HG03469 (cell line): ENCODE data around the gene METTL24.
"Not testable (repeated sequence)": the region's sequence is repeated elsewhere in the genome, so short reads cannot be mapped to it uniquely, and the experiment has no call there.

Experiments used
- ATAC-seq: cut with Tn5 transposase; IDR thresholded peaks from one replicate; pipeline ENCODE4 v1.9.1; 2021; ENCODE audit warnings: mild to moderate bottlenecking, moderate library complexity, moderate number of reproducible peaks; ENCODE audit not compliant: unreplicated experiment

The METTL24 gene

DNA sequence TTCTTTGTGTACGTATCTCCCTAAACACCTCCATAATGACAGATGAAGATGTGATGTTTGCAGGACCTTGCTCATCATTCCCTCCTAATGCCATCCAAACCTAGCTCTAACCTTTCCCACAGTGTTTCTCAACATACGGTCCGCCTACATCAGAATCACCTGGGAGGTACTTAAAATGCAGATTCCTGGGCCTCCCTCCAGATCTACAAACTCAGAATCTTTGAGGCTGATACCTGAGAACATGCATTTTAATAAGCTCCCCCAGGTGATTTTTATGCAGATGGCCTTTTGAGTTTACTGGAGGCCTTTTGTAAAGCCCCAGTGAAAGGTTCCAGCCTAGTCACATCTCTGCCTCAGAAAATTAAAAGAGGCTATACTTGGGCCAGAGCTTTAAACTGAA is 40.5 kb downstream of the METTL24 start:
- ATAC-seq: no peak

DNA sequence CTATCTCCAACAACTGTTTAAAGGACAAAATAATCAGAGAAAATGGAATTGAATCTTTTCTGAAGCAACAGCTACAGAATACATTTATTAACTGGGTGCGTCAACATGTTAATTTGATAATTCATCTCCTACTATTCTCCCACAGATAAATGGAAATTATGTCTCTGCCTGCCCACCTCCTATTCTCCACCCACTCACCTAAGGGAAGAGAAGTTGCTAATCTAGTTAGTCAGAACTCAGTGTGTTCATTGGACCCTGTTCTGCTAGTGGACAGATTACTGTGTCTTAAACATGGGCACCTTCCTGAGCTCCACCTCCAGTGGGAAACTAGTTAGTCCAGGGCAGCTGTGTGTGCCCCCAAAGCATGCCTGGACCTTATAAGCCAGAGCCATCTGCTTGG is 41.0 kb downstream of the METTL24 start:
- no peak for ATAC-seq

DNA sequence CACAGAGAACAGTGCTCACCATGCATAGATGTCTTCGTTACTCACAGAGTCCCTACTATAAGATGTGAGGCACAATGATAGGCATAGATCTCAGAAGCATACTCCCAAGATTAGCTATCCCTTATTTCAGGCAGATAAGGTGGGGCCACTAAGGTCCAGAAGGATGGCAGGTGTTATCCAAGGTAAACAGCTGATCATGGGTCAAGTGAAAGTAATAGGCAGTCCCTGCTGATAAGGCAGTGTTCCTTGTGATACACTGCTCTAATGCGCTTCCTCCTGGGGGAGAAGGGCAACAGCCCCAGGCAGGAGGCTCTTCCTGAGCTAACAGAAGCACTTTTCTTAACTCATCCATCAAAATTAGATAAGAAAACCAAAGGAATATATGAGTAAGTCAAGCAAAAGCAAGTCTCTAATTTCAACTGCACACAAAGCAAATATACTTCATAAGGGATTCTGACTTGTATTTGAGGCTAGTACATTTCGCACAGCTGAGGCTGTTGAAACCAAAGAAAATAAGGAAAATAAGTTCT is 42.2 kb downstream of the METTL24 start:
- no peak for ATAC-seq

DNA sequence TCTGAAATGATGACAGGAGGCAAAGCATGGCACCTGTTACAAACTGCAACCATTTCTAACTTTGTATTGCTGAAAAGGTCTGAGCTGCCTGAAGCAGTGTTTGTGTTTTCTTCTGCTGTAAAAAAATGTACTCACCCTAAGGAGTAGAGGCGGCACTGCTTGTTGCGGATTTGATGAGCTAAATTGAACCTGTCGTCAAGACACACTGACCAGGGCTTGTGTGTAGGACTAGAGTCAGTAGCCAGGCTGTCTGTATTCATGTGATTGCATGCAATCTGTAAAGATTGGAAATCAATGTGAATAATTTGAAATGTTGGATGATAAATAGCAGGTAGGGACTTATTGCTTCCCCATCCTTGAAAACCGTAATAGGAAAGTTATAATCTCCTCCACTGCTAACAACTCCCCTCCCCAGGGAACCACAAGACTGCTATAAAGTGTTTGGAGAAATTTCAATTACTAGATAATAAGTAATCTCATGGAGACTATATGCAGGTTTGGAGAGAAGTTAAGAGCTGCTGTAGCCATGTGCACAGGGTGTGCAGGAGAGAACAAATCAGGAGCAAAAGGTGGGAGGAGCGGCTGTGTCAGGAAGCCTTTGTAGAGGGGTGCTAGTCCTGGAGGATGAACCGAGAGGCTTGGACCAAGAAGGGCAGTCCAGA is 42.8 kb downstream of the METTL24 start:
- no peak for ATAC-seq

DNA sequence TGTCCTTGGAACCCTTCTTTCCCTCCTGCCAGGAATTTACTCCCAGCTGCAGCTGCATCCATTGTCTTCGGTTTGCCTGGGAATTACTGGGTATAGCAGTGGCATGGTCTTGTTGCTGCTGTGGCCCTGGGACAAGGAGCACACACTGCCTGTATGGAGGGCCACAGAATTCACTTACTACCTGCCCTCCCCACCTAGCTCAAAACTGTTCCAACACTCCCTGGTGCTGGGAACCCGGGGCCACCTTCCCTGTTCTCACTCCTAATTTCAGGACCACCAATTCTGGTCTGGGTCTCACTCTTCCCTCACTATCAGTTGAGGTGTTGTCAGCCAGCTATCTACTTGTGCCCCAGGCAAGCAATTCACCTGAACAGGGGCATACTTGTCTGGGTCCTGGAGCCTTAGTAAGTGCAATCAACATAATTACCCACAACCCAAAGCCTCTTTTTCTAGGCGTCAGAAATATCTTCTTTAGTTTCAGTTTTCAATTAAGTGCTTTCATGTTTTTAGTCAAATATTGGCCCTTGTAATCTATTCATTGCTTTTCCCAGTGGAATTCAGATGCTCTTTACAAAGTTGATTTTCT is 47.2 kb downstream of the METTL24 start:
- no peak for ATAC-seq

DNA sequence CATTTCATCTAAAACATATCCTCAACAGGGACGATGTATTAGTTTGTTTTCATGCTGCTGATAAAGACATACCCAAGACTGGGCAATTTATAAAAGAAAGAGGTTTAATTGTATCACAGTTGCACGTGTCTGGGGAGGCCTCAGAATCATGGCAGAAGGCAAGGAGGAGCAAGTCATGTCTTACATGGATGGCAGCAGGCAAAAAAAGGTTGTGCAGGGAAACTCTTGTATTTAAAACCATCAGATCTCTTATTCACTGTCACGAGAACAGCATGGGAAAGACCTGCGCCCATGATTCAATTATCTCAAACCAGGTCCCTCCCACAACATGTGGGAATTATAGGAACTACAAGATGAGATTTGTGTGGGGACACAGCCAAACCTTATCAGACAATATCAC is 48.7 kb downstream of the METTL24 start:
- ATAC-seq: not testable (repeated sequence)

DNA sequence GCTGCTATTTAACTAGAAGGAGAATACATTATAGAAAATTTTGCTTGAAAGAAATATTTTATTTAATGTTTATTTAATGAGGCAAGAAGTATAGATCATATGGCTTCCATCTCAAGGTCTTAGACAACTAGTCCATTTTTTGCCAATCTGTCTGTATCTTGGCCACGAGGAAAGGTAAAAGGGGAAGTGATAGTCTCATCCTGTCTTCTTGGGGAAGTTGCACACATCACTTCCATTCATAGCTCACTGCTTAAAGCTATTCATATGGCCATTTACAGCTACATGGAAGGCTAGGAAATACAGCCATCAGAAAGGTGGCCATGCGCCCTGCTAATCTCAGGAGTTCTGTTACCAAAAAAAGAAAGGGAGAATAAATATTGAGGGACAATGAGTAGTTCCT is 50.8 kb downstream of the METTL24 start:
- no peak for ATAC-seq

DNA sequence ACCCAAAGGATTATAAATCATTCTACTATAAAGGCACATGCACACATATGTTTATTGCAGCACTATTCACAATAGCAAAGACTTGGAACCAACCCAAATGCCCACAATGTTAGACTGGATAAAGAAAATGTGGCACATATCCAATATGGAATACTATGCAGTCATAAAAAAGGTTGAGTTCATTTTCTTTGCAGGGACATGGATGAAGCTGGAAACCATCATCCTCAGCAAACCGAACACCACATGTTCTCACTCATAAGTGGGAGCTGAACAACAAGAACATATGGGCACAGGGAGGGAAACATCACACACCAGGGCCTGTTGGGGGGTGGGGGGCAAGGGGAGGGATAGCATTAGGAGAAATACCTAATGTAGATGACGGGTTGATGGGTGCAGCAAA is 52.3 kb downstream of the METTL24 start:
- ATAC-seq: not testable (repeated sequence)

DNA sequence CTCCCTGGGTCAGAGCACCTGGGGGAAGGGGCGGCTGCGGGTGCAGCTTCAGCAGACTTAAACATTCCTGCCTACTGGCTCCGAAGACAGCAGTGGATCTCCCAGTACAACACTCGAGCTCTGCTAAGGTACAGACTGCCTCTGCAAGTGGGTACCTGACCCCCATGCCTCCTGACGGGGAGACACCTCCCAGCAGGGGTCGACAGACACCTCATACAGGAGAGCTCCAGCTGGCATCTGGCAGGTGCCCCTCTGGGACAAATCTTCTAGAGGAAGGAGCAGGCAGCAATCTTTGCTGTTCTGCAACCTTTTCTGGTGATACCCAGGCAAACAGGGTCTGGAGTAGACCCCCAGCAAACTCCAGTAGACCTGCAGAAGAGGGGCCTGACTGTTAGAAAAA is 54.5 kb downstream of the METTL24 start:
- ATAC-seq: not testable (repeated sequence)

DNA sequence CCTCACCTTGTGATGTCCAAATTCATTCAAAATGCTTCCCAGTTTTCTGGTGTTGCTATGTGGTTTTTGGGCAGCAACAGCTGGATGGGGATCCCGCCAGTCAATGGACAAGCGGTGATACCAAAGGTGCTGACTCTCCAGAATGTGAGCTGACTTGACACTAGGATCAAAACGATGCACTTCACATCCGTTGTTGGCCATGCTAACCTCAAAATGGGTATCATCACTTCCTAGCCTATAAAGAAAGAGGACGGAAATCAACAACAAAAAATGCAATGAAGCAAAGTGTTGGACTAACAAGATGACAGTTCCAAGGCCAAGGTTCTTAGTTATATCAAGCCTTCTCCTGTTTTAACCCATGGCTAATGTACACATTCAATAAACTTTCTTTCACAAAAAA is 59.2 kb downstream of the METTL24 start:
- ATAC-seq: no peak

DNA sequence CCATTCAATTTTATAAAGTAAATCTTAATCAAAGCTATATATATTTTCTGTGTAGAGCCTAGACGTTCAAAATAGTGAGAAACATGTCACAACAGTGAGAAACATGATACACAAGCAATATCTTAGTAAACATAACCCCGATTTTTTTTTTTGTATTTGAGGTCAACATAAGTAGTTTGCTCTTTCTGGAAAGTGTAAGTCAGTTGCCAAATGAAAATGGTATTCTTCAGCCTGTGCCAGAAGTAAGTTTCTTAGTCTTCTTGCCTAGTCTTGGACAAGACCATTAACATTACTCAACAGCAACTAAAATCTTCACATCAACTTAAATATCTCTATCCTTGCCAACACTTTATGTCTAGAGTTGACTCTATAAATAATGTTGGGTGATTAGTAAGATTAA is 59.7 kb downstream of the METTL24 start:
- ATAC-seq: no peak

DNA sequence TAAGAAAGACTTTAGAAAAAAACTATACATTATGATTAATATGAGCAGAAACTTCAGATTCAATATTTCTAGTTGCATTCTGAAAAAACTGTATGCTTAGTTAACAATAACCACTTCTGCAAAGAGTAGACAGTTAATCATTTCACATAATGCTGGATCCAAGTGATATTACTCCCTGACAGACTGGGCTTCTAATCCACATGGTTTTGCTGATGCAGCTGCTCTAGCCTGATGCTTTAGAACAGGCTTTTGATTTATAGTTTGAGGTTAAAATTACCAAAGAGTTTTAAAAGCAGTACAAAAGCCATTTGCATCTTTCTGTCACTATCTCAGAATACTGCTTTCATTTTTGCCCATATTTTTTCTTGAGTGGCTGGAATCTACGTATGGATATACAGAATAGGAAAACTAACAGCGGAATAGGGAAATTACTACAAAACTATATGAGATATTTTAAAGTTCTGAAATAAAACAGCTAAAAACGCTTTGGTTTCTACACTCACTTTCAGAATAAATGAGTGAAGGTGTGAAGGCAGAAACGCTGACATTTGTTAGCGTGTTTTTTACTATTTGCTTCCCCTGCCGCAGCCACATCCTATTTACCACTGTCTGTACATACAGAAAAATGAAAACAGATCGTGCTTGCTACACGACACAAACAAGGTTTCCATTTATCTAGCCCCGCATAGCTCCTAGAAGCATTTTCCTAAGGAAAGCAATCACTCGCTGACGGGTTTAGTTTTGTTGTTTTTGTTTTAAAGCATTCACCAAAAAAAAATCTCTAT is 61.7 kb downstream of the METTL24 start:
- no peak for ATAC-seq

DNA sequence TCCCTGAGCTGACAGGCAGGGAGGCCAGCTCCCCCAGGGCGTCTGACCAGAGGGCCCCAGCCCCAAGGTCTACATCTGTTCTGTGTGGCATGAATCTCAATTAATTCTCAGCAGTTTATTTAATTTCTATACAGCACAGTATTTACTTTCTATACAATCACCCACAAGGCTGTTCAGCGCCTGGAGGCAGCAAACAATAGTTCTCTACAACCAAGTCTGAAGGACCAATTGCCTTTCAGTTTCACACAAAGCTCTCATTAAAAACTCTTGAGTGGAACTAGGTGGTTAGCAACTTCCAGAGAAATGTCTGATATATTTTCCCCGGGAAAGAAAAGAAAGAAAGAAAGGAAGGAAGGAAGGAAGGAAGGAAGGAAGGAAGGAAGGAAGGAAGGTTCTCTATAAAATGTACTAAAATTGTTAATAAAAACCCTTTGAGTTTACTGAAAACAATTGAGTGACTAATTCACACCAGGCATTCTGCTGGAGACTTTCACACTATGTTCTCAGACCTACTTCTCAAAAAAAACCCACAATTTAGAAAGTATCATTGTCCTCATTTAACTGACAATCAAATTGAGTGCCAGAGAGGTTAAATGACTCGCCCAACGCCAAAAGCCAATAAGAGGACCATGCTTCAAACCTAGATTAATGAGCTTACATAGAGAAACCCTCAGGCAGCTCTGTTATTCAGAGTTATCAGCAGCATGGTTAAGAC is 62.5 kb downstream of the METTL24 start:
- no peak for ATAC-seq

DNA sequence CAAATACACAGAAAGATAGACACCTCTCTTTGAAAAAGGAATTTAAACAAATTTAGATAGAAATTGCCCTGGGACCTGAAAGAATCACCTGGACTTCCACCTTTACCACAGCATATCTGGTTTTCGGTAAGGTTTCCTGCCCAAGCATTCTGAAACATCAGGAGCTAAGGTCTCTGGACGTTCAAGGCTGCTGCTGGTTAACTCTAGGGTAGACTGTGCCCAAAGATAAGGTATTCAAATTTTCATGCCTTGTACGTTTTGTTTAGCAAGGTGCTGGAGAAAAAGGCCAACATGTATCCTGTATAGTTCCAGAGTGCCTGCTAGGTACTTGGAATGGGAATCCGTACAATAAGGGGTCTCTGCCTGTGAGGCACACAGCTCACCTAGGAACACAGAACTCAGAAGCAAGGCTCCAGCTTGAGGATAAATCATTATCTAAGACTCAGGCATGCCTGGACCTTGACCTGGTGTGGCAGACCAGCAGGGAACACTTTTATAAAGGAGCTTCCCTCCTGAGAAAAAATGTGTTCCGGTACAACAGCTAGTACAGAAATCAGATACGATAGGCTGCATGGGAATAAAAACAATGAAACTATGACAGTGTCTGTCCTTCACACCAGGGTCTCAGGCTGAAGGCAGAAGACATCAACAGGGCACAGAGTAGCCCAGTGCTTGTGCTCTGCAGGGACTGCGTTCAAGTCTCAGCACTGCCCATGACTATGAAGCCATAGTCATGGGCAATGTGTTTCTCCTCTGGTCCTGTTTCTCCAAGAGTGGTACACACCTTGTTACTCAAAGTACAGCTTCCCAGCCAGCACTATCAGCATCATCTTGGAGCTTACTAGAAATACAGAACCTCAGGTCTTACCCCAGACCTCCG is 70.4 kb downstream of the METTL24 start:
- no peak for ATAC-seq

DNA sequence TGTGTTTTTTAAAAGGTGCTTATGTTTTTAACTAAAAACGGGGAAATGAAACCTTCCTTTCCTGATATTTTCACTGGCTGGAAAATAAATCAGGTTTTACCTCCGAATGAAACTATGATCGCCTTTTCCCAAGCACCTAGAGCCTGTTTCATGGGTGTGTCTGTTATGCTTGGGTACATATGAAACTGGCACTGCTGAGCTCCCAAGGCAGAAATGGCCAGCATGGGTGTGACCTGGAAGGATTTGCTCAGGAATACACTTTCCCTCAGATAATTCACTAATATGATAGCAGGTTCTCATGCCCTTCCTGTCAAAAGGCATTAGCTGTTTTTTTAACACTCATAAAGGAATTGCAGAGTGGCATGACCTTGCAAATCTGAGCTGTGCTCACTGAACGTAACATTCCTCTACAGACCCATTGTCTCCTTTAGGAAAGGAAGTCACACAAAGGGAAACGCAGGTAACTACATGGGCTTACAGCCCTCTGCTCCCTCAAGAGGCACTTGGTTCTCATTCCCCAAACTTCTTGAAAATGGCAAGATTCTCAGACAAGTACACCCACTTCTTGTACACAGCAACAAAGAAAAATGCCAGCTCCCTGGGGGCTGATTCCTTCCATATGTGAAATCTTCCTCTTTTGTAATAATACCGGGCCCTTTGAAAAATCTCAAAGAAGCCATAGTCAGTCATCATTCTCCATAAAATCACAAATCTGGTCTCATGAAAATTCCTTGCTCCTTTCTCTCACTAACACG is 72.7 kb downstream of the METTL24 start:
- no peak for ATAC-seq

DNA sequence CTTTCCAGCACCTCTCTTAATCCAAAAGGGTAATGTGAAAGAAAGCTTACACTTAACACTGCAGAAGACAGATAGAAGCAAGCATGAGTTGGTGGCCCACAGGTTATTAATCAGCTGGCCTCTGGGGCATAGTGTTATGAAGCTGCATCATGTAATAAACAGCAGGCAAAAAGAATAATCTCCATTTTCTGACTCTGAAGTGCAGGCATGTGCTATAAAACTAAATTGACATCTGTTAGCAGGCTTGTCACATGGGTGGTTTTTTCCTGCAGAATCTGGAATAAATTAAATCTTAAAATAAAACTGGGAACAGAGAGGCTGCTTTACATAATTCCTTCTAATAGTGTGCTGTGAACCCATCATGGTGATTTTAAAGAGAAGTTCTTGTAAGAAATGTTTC is 73.3 kb downstream of the METTL24 start:
- no peak for ATAC-seq

DNA sequence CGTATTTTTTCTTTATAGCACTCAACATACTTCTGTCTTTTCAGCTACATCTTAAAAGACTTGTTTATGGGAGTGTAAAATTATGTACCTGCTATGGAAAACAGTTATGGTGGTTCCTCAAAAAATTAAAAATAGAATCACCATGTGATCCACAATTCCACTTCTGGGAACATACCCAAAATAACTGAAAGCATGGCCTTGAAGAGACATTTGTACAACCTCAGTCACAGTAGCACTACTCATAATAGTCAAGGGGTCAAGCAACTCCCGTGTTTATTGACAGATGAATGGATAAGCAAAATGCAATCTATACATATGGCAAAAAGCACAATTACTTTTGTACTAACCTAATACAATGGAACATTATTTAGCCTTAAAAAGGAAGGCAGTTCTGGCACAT is 74.5 kb downstream of the METTL24 start:
- no peak for ATAC-seq

DNA sequence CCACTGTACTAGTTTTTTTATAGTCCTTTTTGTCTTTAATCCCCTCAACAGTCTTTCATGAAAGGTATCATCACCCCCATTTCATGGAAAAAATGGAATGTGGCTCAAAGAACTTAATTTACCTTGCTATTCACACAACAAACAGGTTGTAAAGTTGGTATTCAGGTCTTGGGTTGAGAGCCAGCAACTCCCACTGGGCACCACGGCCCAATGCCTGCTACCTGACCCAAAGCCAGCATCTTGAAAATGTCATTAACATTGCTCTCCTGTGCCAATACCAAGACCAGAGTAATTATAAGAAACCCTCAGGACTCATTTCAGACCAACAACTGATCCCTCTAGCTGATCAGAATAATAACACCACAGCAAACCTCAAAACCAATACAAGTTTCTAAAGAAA is 75.7 kb downstream of the METTL24 start:
- ATAC-seq: no peak

DNA sequence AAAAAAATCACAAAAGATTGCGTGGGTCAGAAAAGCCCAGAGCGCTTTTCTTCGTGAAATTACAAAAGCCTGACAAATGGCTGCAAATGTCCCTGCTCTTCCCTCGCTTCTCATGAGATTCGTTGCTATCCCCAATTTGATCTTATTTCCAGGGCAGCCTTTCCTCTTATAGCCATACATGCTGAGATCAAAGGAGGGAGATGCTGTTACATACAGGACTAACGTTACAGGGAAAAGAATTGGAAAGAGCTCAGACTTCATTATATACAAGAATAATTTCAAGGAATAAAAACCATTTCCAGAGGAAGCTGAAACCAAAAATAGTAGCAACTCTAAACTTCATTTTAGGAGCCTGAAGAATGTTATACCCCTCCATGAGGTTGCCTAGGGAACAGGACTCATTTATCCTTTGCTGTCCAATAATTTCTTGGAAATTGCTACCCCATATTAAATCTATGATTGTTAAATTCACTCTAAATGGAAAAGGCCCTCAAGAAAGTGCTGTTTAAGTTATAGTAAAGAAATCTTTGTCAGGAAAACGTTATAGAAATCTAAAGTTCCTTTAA is 81.0 kb downstream of the METTL24 start:
- ATAC-seq: no peak
